Fibroblast of lung (primary cell): ENCODE results near the gene EMX2. TPM values are rescaled to one million over a fixed set of nuclear protein-coding genes. Genes with fewer than 3 reads are reported as not detected.

ENCODE experiments used
- DNase-seq, 2 donors: peaks; one replicate each; pipeline versions ENCODE4 v3.0.0 to v3.0.0-alpha.2; 2010; ENCODE audit warnings: low read depth in 2 of 2
- H2AFZ ChIP-seq: 2 replicates; pipeline ENCODE4 v1.5.1; 2012; ENCODE audit warnings: low read length, control low read depth, inconsistent platforms
- H3K27ac ChIP-seq: 2 replicates; pipeline ENCODE4 v1.5.1; 2011; ENCODE audit warnings: low read length, control low read depth; ENCODE audit not compliant: insufficient read depth
- H3K27me3 ChIP-seq: 2 replicates; pipeline ENCODE4 v1.5.1; 2011; ENCODE audit warnings: mild to moderate bottlenecking, low read length; ENCODE audit not compliant: control insufficient read depth, insufficient read depth
- H3K36me3 ChIP-seq: 2 replicates; pipeline ENCODE4 v1.5.1; 2011; ENCODE audit warnings: low read length; ENCODE audit not compliant: control insufficient read depth, insufficient read depth
- H3K4me1 ChIP-seq: 2 replicates; pipeline ENCODE4 v1.5.1; 2011; ENCODE audit warnings: low read length; ENCODE audit not compliant: control insufficient read depth, insufficient read depth; ENCODE audit errors: extremely low read depth
- H3K4me2 ChIP-seq: 2 replicates; pipeline ENCODE4 v1.5.1; 2011; ENCODE audit warnings: low read length, control low read depth; ENCODE audit not compliant: insufficient read depth; ENCODE audit errors: extremely low read depth
- H3K4me3 ChIP-seq, 4 experiments: fragments of 200-600 bp in 1 of 4; sonication (generic) in 1 of 4; replicated peaks in 1 of 4; 2 replicates each; pipeline ENCODE4 v1.5.1; 2011 to 2016; ENCODE audit warnings: low read length in 4 of 4, low read depth in 3 of 4, mild to moderate bottlenecking in 3 of 4, control low read depth in 2 of 4, inconsistent platforms in 1 of 4, mixed read lengths in 1 of 4; ENCODE audit not compliant: insufficient read depth in 1 of 4; ENCODE audit errors: control extremely low read depth in 1 of 4
- H3K79me2 ChIP-seq: 2 replicates; pipeline ENCODE4 v1.5.1; 2012; ENCODE audit warnings: mild to moderate bottlenecking, low read length, inconsistent platforms; ENCODE audit not compliant: control insufficient read depth, insufficient read depth
- H3K9ac ChIP-seq: 2 replicates; pipeline ENCODE4 v1.5.1; 2011; ENCODE audit warnings: mild to moderate bottlenecking, low read length, control low read depth; ENCODE audit not compliant: insufficient read depth
- H3K9me3 ChIP-seq: 2 replicates; pipeline ENCODE4 v1.5.1; 2012; ENCODE audit warnings: low read depth, low read length; ENCODE audit not compliant: control insufficient read depth, insufficient read depth
- H4K20me1 ChIP-seq: 2 replicates; pipeline ENCODE4 v1.5.1; 2011; ENCODE audit warnings: low read length; ENCODE audit not compliant: control insufficient read depth, insufficient read depth; ENCODE audit errors: extremely low read depth
- EZH2 ChIP-seq: IDR thresholded peaks from 2 replicates; pipeline ENCODE4 v1.5.1; 2012; ENCODE audit warnings: low read length, control low read depth, mild to moderate bottlenecking; ENCODE audit errors: missing control alignments
- polyA plus RNA-seq, 2 donors: library from polyadenylated mRNA; depleted of rRNA in 1 of 2; stranded (reverse) in 1 of 2; unstranded in 1 of 2; fragments of >200 nt; gene quantifications; 2 replicates each; pipeline ENCODE4 v1.2.1, GENCODE V29; 2011 to 2012; ENCODE audit warnings: missing spikeins in 1 of 2
- total RNA-seq: library from RNA; depleted of rRNA; stranded (reverse); fragments of >200 nt; gene quantifications from 2 replicates; pipeline ENCODE4 v1.2.1, GENCODE V29; 2014
- TF ChIP-seq, protein P1 (sequence below), 2 donors: IDR thresholded peaks in 1 of 2; conservative IDR thresholded peaks in 1 of 2; 1 replicate in 1 of 2; 2 replicates in 1 of 2; pipeline ENCODE4 v1.5.1; 2011 to 2012; ENCODE audit warnings: low read length in 2 of 2, control low read depth in 1 of 2, inconsistent platforms in 1 of 2, low read depth in 1 of 2, mild to moderate bottlenecking in 1 of 2

Gene EMX2
- total and polyA plus RNA-seq, 2 donors (not counting 1 experiment from before 2014, with no cell fraction given): not detected

DNA sequence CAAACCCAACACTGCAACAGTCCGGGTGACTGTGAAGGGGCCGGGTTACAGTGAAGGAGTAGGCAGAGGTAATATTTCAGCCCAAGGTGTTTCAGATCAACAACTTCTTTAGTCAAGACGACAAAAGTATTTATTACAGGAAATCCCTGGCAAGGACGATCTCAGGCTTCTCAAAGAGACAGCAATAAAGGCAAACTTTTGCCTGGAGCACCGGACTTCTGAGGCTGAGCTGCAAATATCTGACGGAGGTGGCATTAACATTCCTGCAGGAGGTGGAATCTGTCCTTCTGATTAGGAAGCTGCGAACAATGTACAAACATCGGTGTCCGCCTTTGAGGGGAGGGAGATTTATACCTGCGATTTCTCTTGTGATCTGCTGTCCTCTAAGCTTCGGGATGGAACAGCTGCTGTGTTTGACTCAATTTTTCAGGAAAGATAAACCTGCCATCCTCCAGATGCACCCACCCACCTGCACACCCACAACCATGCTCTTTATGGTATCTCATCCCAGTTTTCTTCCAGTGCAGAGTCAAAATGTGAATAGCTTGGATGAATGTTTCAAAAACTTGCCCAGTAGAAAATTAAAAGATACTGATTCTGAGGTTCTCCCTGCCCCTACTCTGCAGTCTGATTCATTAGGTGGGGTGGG lies 32.1 kb downstream of the EMX2 start:
- Histone ChIP-seq H3K27me3 (no peaks in the 10 kb centered on the region), H2AFZ (no peak overlapping the region), H3K4me1 (no peaks in the 10 kb centered on the region), H3K9me3 (no peaks in the 10 kb centered on the region), H3K4me2 (no peak overlapping the region), H3K79me2 (no peaks in the 10 kb centered on the region), H3K36me3 (no peaks in the 10 kb centered on the region), H3K4me3 (no peak overlapping the region), H3K27ac (no peak overlapping the region), H3K9ac (no peak overlapping the region), H4K20me1 (no peaks in the 10 kb centered on the region)
- DNase-seq: no peak
- no peak for TF ChIP-seq EZH2
- TF ChIP-seq, protein P1, sequence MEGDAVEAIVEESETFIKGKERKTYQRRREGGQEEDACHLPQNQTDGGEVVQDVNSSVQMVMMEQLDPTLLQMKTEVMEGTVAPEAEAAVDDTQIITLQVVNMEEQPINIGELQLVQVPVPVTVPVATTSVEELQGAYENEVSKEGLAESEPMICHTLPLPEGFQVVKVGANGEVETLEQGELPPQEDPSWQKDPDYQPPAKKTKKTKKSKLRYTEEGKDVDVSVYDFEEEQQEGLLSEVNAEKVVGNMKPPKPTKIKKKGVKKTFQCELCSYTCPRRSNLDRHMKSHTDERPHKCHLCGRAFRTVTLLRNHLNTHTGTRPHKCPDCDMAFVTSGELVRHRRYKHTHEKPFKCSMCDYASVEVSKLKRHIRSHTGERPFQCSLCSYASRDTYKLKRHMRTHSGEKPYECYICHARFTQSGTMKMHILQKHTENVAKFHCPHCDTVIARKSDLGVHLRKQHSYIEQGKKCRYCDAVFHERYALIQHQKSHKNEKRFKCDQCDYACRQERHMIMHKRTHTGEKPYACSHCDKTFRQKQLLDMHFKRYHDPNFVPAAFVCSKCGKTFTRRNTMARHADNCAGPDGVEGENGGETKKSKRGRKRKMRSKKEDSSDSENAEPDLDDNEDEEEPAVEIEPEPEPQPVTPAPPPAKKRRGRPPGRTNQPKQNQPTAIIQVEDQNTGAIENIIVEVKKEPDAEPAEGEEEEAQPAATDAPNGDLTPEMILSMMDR (conservative IDR thresholded peaks at IDR 0.05 in 1 of 2, IDR thresholded peaks at IDR 0.05 in 1 of 2; ENCODE audit: low read depth in 1 of 2, low read length in 2 of 2): no peak

DNA sequence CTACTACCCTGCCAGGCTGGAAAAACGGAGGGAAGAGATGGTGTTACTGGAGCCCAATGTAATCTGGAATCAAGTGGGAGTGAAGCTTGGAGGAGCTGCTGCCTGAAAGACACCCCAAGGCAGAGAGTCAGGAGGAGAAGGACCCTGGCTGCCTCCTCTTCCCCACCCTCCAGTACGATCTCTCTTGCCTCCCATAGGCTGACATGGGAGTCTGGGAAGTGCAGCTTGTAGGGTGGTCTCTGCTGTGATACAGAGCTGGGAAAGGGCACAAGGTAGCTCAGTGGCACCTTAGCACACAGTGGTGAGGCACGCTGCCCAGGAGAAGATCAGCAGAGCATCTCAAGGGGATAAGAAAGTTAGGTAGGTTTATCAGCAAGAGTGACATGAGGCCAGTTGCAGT lies 35.9 kb downstream of the EMX2 start:
- Histone ChIP-seq H3K9me3 (no peaks in the 10 kb centered on the region), H2AFZ (no peak overlapping the region), H3K4me3 (no peak overlapping the region), H3K9ac (no peak overlapping the region), H3K4me1 (no peaks in the 10 kb centered on the region), H3K4me2 (no peak overlapping the region), H3K79me2 (no peaks in the 10 kb centered on the region), H3K36me3 (no peaks in the 10 kb centered on the region), H3K27me3 (no peaks in the 10 kb centered on the region), H3K27ac (no peak overlapping the region), H4K20me1 (no peaks in the 10 kb centered on the region)
- TF ChIP-seq EZH2: no peak
- TF ChIP-seq, protein P1 (conservative IDR thresholded peaks at IDR 0.05 in 1 of 2, IDR thresholded peaks at IDR 0.05 in 1 of 2; ENCODE audit: low read depth in 1 of 2, low read length in 2 of 2): no peak
- DNase-seq: no peak

DNA sequence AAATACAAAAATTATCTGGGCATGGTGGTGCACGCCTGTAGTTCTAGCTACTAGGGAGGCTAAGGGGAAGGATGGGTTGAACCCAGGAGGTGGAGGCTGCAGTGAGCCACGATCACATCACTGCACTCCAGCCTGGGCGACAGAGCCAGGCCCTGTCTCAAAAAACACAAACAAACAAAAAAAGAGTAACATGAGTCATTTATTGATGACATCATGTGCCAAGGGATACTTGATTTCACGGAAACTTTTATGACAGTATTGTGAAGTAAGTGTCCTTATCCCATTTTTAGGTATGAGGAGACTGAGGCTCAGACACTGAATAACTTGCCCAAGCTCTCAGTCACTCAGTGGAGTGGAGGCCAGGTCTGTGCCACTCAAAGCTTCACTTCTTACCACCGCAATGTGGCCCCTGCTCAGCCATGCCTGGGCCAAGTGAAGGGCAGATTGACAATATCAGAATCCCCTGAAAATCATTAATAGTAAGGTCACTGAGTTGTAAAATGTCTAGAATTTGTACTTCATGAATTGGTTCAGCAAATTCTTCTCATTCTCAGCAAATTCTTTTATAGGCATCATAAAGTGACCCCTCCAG lies 36.5 kb downstream of the EMX2 start:
- Histone ChIP-seq H3K4me3 (no peak overlapping the region), H3K79me2 (no peaks in the 10 kb centered on the region), H3K27ac (no peak overlapping the region), H4K20me1 (no peaks in the 10 kb centered on the region), H3K4me1 (no peaks in the 10 kb centered on the region), H3K27me3 (no peaks in the 10 kb centered on the region), H2AFZ (no peak overlapping the region), H3K36me3 (no peaks in the 10 kb centered on the region), H3K9ac (no peak overlapping the region), H3K9me3 (no peaks in the 10 kb centered on the region), H3K4me2 (no peak overlapping the region)
- TF ChIP-seq, protein P1 (conservative IDR thresholded peaks at IDR 0.05 in 1 of 2, IDR thresholded peaks at IDR 0.05 in 1 of 2; ENCODE audit: low read depth in 1 of 2, low read length in 2 of 2): no peak
- TF ChIP-seq EZH2: no peak
- DNase-seq: no peak
